ENCODE measurements around the gene FLG2.
A peak's percentile ranks its signal among the peaks of the same experiment; 100 is the strongest.

The FLG2 gene

GRCh38 chr1:152348447-152348846 lies 11.4 kb downstream of the FLG2 start:
- no peak for DNase-seq (ENCODE audit: extremely low read depth, low read depth)
- TF ChIP-seq CTCF (IDR thresholded peaks at IDR 0.05; ENCODE audit: low read depth, low read length), result no peak; the same call in 1 of the 2 replicates

- DNase-seq (ENCODE audit: extremely low read depth, low read depth), result no peak
- TF ChIP-seq CTCF (IDR thresholded peaks at IDR 0.05; ENCODE audit: low read depth, low read length), result peak; percentile 90
These were observed 12.6 kb downstream of the FLG2 start for GRCh38 chr1:152347116-152347728.

- no peak for DNase-seq (ENCODE audit: extremely low read depth, low read depth)
- TF ChIP-seq CTCF (IDR thresholded peaks at IDR 0.05; ENCODE audit: low read depth, low read length), result no peak
These were observed 15.4 kb downstream of the FLG2 start for GRCh38 chr1:152344438-152344837.

GRCh38 chr1:152343006-152343405 lies 16.8 kb downstream of the FLG2 start:
- TF ChIP-seq CTCF (IDR thresholded peaks at IDR 0.05; ENCODE audit: low read depth, low read length), result no peak
- no peak for DNase-seq (ENCODE audit: extremely low read depth, low read depth)

GRCh38 chr1:152335399-152335798 lies 24.4 kb downstream of the FLG2 start:
- TF ChIP-seq CTCF (IDR thresholded peaks at IDR 0.05; ENCODE audit: low read depth, low read length), result no peak
- DNase-seq (ENCODE audit: extremely low read depth, low read depth), result no peak

GRCh38 chr1:152328801-152329391 lies 30.9 kb downstream of the FLG2 start:
- TF ChIP-seq CTCF (IDR thresholded peaks at IDR 0.05; ENCODE audit: low read depth, low read length), result no peak
- peak; percentile 14 for DNase-seq (ENCODE audit: extremely low read depth, low read depth)

- DNase-seq (ENCODE audit: extremely low read depth, low read depth), result no peak
- no peak for TF ChIP-seq CTCF (IDR thresholded peaks at IDR 0.05; ENCODE audit: low read depth, low read length)
These were observed 34.7 kb downstream of the FLG2 start, which contains the start of gene FLG for GRCh38 chr1:152325111-152325510. Gene FLG, minus strand, starts transcription at chr1:152325239. Its CDS starts 9,783 bp downstream, at chr1:152315456.
